CD14-positive monocyte (primary cell): ENCODE results near the gene PYGB. TPM values are rescaled to one million over a fixed set of nuclear protein-coding genes. Genes with fewer than 3 reads are reported as not detected.
A peak's percentile ranks its signal among the peaks of the same experiment; 100 is the strongest.

ENCODE experiments used
- DNase-seq, 3 donors: peaks; one replicate each; pipeline ENCODE4 v3.0.0-alpha.2; 2011 to 2022
- H2AFZ ChIP-seq: 2 replicates; pipeline ENCODE4 v1.6.0; 2012; ENCODE audit warnings: mild to moderate bottlenecking, low read depth, low read length, inconsistent platforms; ENCODE audit not compliant: insufficient read depth, poor library complexity, severe bottlenecking
- H3K27ac ChIP-seq, 2 donors: 1 replicate in 1 of 2; 2 replicates in 1 of 2; pipeline ENCODE4 v1.5.1; 2012 to 2013; ENCODE audit warnings: low read length in 2 of 2, control low read depth in 1 of 2, inconsistent platforms in 1 of 2, low read depth in 1 of 2, mild to moderate bottlenecking in 1 of 2
- H3K27me3 ChIP-seq, 2 donors: one replicate each; pipeline versions ENCODE4 v1.6.0 to v1.6.1; 2011 to 2013; ENCODE audit warnings: low read length in 2 of 2; ENCODE audit not compliant: control insufficient read depth in 2 of 2, insufficient read depth in 2 of 2
- H3K36me3 ChIP-seq, 2 donors: replicated peaks in 1 of 2; 1 replicate in 1 of 2; 2 replicates in 1 of 2; pipeline versions ENCODE4 v1.5.1 to v1.6.1; 2012 to 2013; ENCODE audit warnings: low read length in 2 of 2, control low read depth in 1 of 2, inconsistent platforms in 1 of 2, mild to moderate bottlenecking in 1 of 2; ENCODE audit not compliant: insufficient read depth in 2 of 2, control insufficient read depth in 1 of 2
- H3K4me1 ChIP-seq, 2 donors: 1 replicate in 1 of 2; 2 replicates in 1 of 2; pipeline versions ENCODE4 v1.5.1 to v1.6.1; 2012 to 2013; ENCODE audit warnings: low read length in 2 of 2, control low read depth in 1 of 2, inconsistent platforms in 1 of 2, mild to moderate bottlenecking in 1 of 2, moderate library complexity in 1 of 2; ENCODE audit not compliant: insufficient read depth in 2 of 2, control insufficient read depth in 1 of 2
- H3K4me2 ChIP-seq: replicated peaks from 2 replicates; pipeline ENCODE3; 2012; ENCODE audit warnings: low read length, moderate library complexity, mild to moderate bottlenecking; ENCODE audit not compliant: poor library complexity, severe bottlenecking; ENCODE audit errors: extremely low read depth
- H3K4me3 ChIP-seq, 3 experiments: fragments of 200-600 bp in 1 of 3; sonication (generic) in 1 of 3; replicated peaks in 1 of 3; 1 replicate in 2 of 3; 2 replicates in 1 of 3; pipeline ENCODE4 v1.5.1; 2011 to 2013; ENCODE audit warnings: low read length in 3 of 3, mild to moderate bottlenecking in 3 of 3, control low read depth in 2 of 3, low read depth in 2 of 3, inconsistent platforms in 1 of 3, moderate library complexity in 1 of 3
- H3K79me2 ChIP-seq: 2 replicates; pipeline ENCODE4 v1.6.0; 2012; ENCODE audit warnings: mild to moderate bottlenecking, control low read depth, inconsistent platforms, low read length, moderate library complexity; ENCODE audit not compliant: insufficient read depth
- H3K9ac ChIP-seq: 2 replicates; pipeline ENCODE4 v1.6.0; 2017; ENCODE audit warnings: low read length, mild to moderate bottlenecking; ENCODE audit not compliant: insufficient read depth, poor library complexity, severe bottlenecking
- H3K9me3 ChIP-seq, 2 donors: replicated peaks in 1 of 2; 1 replicate in 1 of 2; 2 replicates in 1 of 2; pipeline versions ENCODE4 v1.5.1 to v1.6.1; 2012 to 2013; ENCODE audit warnings: low read length in 2 of 2, control low read depth in 1 of 2; ENCODE audit not compliant: control insufficient read depth in 1 of 2, insufficient read depth in 1 of 2
- H4K20me1 ChIP-seq: 2 replicates; pipeline ENCODE4 v1.6.0; 2012; ENCODE audit warnings: mild to moderate bottlenecking, low read length, control low read depth, moderate library complexity; ENCODE audit not compliant: insufficient read depth
- H3K27ac Mint-ChIP-seq, 7 donors: one replicate each; pipeline ENCODE4 v1.8.0; 2020; ENCODE audit warnings: mild to moderate bottlenecking in 7 of 7, mixed read lengths in 7 of 7, moderate library complexity in 6 of 7, inconsistent platforms in 2 of 7
- H3K27me3 Mint-ChIP-seq, 3 donors: one replicate each; pipeline ENCODE4 v1.8.0; 2021 to 2022; ENCODE audit warnings: low read depth in 3 of 3, mild to moderate bottlenecking in 3 of 3, mixed read lengths in 3 of 3, moderate library complexity in 3 of 3, inconsistent platforms in 1 of 3
- H3K36me3 Mint-ChIP-seq, 2 donors: one replicate each; pipeline ENCODE4 v1.8.0; 2020; ENCODE audit warnings: mixed read lengths in 2 of 2, inconsistent platforms in 1 of 2, mild to moderate bottlenecking in 1 of 2
- H3K4me1 Mint-ChIP-seq: one replicate; pipeline ENCODE4 v1.8.0; 2020; ENCODE audit warnings: mild to moderate bottlenecking, mixed read lengths
- H3K4me3 Mint-ChIP-seq, 2 donors: one replicate each; pipeline ENCODE4 v1.8.0; 2020; ENCODE audit warnings: mild to moderate bottlenecking in 2 of 2, mixed read lengths in 2 of 2, moderate library complexity in 1 of 2
- H3K9me3 Mint-ChIP-seq, 7 donors: one replicate each; pipeline ENCODE4 v1.8.0; 2020 to 2022; ENCODE audit warnings: mixed read lengths in 7 of 7, mild to moderate bottlenecking in 6 of 7, moderate library complexity in 6 of 7, inconsistent platforms in 2 of 7
- CTCF ChIP-seq: fragments of 200-600 bp; IDR thresholded peaks from one replicate; pipeline ENCODE4 v1.8.0; 2022; ENCODE audit warnings: antibody characterized with exemption, mild to moderate bottlenecking
- WGBS: methylation state at CpG from one replicate; pipeline ENCODE4 v1.1.5; 2013; ENCODE audit warnings: missing lambda C conversion rate; ENCODE audit not compliant: insufficient coverage; 5-methylcytosine and 5-hydroxymethylcytosine counted together
- intact Hi-C, 2 donors: fragments of 100-400 bp; cut with micrococcal nuclease; formaldehyde crosslinking; loops; one replicate each; pipeline versions ENCODE4 v1.15.0 to v1.15.1; 2023
- polyA plus RNA-seq, 3 donors: library from polyadenylated mRNA; depleted of rRNA in 1 of 3; unstranded in 2 of 3; stranded (reverse) in 1 of 3; fragments of 300-500 nt in 2 of 3; fragments of >200 nt in 1 of 3; fragmentation: Illumina TruSeq in 2 of 3; gene quantifications; 1 replicate in 2 of 3; 2 replicates in 1 of 3; pipeline ENCODE4 v1.2.3, GENCODE V29; 2012 to 2021

Gene PYGB
- polyA plus RNA-seq, 3 donors = 26.6 to 33.2 (median 26.7) TPM

- H3K9me3 Mint-ChIP-seq = no peaks in the 10 kb centered on the region
- no peak overlapping the region for H3K4me3 ChIP-seq
- no peaks in the 10 kb centered on the region for H3K9me3 ChIP-seq
- no peaks in the 10 kb centered on the region for H3K79me2 ChIP-seq
- no peaks in the 10 kb centered on the region for H4K20me1 ChIP-seq
- no peak overlapping the region for H3K4me3 Mint-ChIP-seq
- intact Hi-C loops = no loop called here
- H3K9ac ChIP-seq = no peak overlapping the region
- H3K27me3 Mint-ChIP-seq = peaks cover 0 to 2% (median 0%) of the 10 kb centered on the region in 3 donors
- H3K27me3 ChIP-seq = no peaks in the 10 kb centered on the region
- no peak for DNase-seq
- 81% methylated on average over 3 of the region's 8 CpGs for WGBS
- peaks cover 41 to 50% of the 10 kb centered on the region in 2 donors for H3K36me3 Mint-ChIP-seq
- H3K4me2 ChIP-seq = no peak overlapping the region
- peak overlapping the region in 5 of 7 donors; percentile 17 to 56 (median 41) for H3K27ac Mint-ChIP-seq
- peaks cover 10 to 14% of the 10 kb centered on the region in 2 donors for H3K4me1 ChIP-seq
- no peak for TF ChIP-seq CTCF
- no peak overlapping the region for H2AFZ ChIP-seq
- H3K36me3 ChIP-seq = peaks cover 24 to 59% of the 10 kb centered on the region in 2 donors
- H3K4me1 Mint-ChIP-seq = peaks cover 12% of the 10 kb centered on the region
- H3K27ac ChIP-seq = no peak overlapping the region
Observed at GRCh38 chr20:25223179-25223661, 24.7 kb upstream of the PYGB start.

GRCh38 chr20:25223765-25224720, 23.8 kb upstream of the PYGB start:
- no peak for TF ChIP-seq CTCF
- no peaks in the 10 kb centered on the region for H4K20me1 ChIP-seq
- no peaks in the 10 kb centered on the region for H3K9me3 Mint-ChIP-seq
- H3K9ac ChIP-seq = no peak overlapping the region
- peak overlapping the region in 1 of 7 donors; percentile 54 for H3K27ac Mint-ChIP-seq
- H3K4me3 Mint-ChIP-seq = no peak overlapping the region
- no peak for DNase-seq
- intact Hi-C loops = no loop called here
- peaks cover 10 to 14% of the 10 kb centered on the region in 2 donors for H3K4me1 ChIP-seq
- H3K27me3 ChIP-seq = no peaks in the 10 kb centered on the region
- no peak overlapping the region for H2AFZ ChIP-seq
- no peaks in the 10 kb centered on the region for H3K9me3 ChIP-seq
- H3K36me3 ChIP-seq = peaks cover 19 to 51% of the 10 kb centered on the region in 2 donors
- H3K27me3 Mint-ChIP-seq = peaks cover 0 to 3% (median 0%) of the 10 kb centered on the region in 3 donors
- peaks cover 12% of the 10 kb centered on the region for H3K4me1 Mint-ChIP-seq
- H3K4me3 ChIP-seq = no peak overlapping the region
- H3K36me3 Mint-ChIP-seq = peaks cover 38 to 42% of the 10 kb centered on the region in 2 donors
- over 99% methylated on average over 23 of the region's 24 CpGs for WGBS
- H3K27ac ChIP-seq = no peak overlapping the region
- no peaks in the 10 kb centered on the region for H3K79me2 ChIP-seq
- H3K4me2 ChIP-seq = no peak overlapping the region
